Adrenal gland (tissue), 12 donors: ENCODE measurements around the gene CAPN2. TPM values are rescaled to one million over a fixed set of nuclear protein-coding genes. Genes with fewer than 3 reads are reported as not detected.

ENCODE experiments used
- DNase-seq, 7 donors: peaks; one replicate each; pipeline ENCODE4 v3.0.0-alpha.2; 2019 to 2020
- H3K27ac ChIP-seq, 5 donors: fragments of 200-600 bp; sonication (generic) in 4 of 5; 1 replicate in 3 of 5; 2 replicates in 2 of 5; pipeline versions ENCODE4 v1.5.1 to v1.8.0; 2016 to 2020; ENCODE audit warnings: mild to moderate bottlenecking in 1 of 5
- H3K27me3 ChIP-seq: fragments of 200-600 bp; 2 replicates; pipeline ENCODE4 v1.8.0; 2021
- H3K36me3 ChIP-seq, 2 donors: fragments of 200-600 bp; replicated peaks in 1 of 2; 1 replicate in 1 of 2; 2 replicates in 1 of 2; pipeline versions ENCODE4 v1.5.1 to v1.8.0; 2018 to 2022
- H3K4me1 ChIP-seq, 2 donors: fragments of 200-600 bp; replicated peaks in 1 of 2; 1 replicate in 1 of 2; 2 replicates in 1 of 2; pipeline versions ENCODE4 v1.5.1 to v1.8.0; 2018 to 2021
- H3K4me3 ChIP-seq, 4 donors: fragments of 200-600 bp; sonication (generic) in 3 of 4; one replicate each; pipeline ENCODE4 v1.5.1; 2016 to 2018
- H3K9me3 ChIP-seq, 3 donors: fragments of 200-600 bp; sonication (generic) in 1 of 3; replicated peaks in 1 of 3; 1 replicate in 2 of 3; 2 replicates in 1 of 3; pipeline versions ENCODE4 v1.5.1 to v1.8.0; 2016 to 2021
- CTCF ChIP-seq, 6 experiments: fragments of 450-650 bp in 4 of 6; fragments of 200-600 bp in 2 of 6; sonication (generic) in 1 of 6; IDR thresholded peaks; 1 replicate in 5 of 6; 2 replicates in 1 of 6; pipeline versions ENCODE4 v1.5.1 to v1.8.0; 2016 to 2021; ENCODE audit warnings: antibody characterized with exemption in 6 of 6, mild to moderate bottlenecking in 2 of 6, moderate library complexity in 1 of 6
- POLR2A ChIP-seq, 2 donors: fragments of 450-650 bp; IDR thresholded peaks; one replicate each; pipeline ENCODE4 v1.6.1; 2017; ENCODE audit warnings: antibody characterized with exemption in 2 of 2, mild to moderate bottlenecking in 2 of 2, moderate library complexity in 1 of 2
- WGBS, 4 donors: extraction: QIAGEN DNeasy Blood & Tissue Kit in 2 of 4; methylation state at CpG; one replicate each; pipeline versions ENCODE4 v1.1.5 to v1.1.7; 2013 to 2017; 5-methylcytosine and 5-hydroxymethylcytosine counted together
- intact Hi-C, 2 donors: fragments of 100-400 bp; cut with DNase I; formaldehyde crosslinking; loops; one replicate each; pipeline versions ENCODE4 v1.14.1 to v1.15.0; 2022 to 2023
- polyA plus RNA-seq, 3 donors: library from polyadenylated mRNA; stranded (reverse); fragments of 200-250 nt in 2 of 3; fragments of 350-450 nt in 1 of 3; fragmentation: Illumina TruSeq in 1 of 3; extraction: RNeasy Lipid Tissue Mini Kit (QIAGEN cat#74804) in 1 of 3; gene quantifications; one replicate each; pipeline ENCODE4 v1.2.3, GENCODE V29; 2013 to 2014
- total RNA-seq, 9 donors: library from RNA; depleted of rRNA in 4 of 9; stranded (reverse); fragments of >200 nt in 4 of 9; fragments of 120-200 nt in 1 of 9; fragmentation: NEBNext Ultra II Directional in 1 of 9; extraction: Animal tissue kit (Norgen Biotek cat#: 25700) in 1 of 9; gene quantifications; one replicate each; pipeline versions ENCODE4 v1.1.0 to v1.2.4, GENCODE V29; 2013 to 2023
- donor health status: healthy with polysubstance abuse.
- donor health status: Bipolar disorder and iron deficiency.
- donor health status: DM: yes; HTN: yes; CAD: no.
- donor health status: DM: no; HTN: no; CAD: no.
- donor health status: DM: no; HTN: no; CAD: no.
- donor health status: DM: yes; HTN: yes; CAD: no.

The CAPN2 gene
- total and polyA plus RNA-seq, 12 donors = 110 to 366 (median 199) TPM

GRCh38 chr1:223771814-223772770 lies 59.8 kb downstream of the CAPN2 start:
- Histone ChIP-seq H3K36me3 (peaks cover 0 to 39% of the 10 kb centered on the region in 2 donors), H3K4me3 (peak overlapping the region in 1 of 4 donors; percentile 0), H3K27ac (peak overlapping the region; percentile 72 to 93 (median 87)), H3K9me3 (no peaks in the 10 kb centered on the region), H3K27me3 (no peaks in the 10 kb centered on the region), H3K4me1 (peaks cover 27 to 30% of the 10 kb centered on the region in 2 donors)
- DNase-seq = peak; percentile 63 to 90 (median 87)
- no peak for TF ChIP-seq CTCF (IDR thresholded peaks at IDR 0.05)
- TF ChIP-seq POLR2A (IDR thresholded peaks at IDR 0.05) = peak in 1 of 2 donors; percentile 53
- WGBS, 4 donors = 11 to 35% (median 26%) methylated on average over 16 of the region's 16 CpGs
- intact Hi-C loops = no loop called here

- 78 to 94% (median 87%) methylated on average over 5 of the region's 5 CpGs for WGBS, 4 donors
- TF ChIP-seq POLR2A (IDR thresholded peaks at IDR 0.05) (no peak), CTCF (IDR thresholded peaks at IDR 0.05) (no peak)
- Histone ChIP-seq H3K36me3 (peaks cover 0 to 39% of the 10 kb centered on the region in 2 donors), H3K9me3 (no peaks in the 10 kb centered on the region), H3K27me3 (no peaks in the 10 kb centered on the region), H3K4me3 (no peak overlapping the region), H3K27ac (peak overlapping the region; percentile 36 to 93 (median 87)), H3K4me1 (peaks cover 27 to 30% of the 10 kb centered on the region in 2 donors)
- DNase-seq = no peak
- intact Hi-C loops = no loop called here
Observed at GRCh38 chr1:223772771-223773160, 60.4 kb downstream of the CAPN2 start.

DNA sequence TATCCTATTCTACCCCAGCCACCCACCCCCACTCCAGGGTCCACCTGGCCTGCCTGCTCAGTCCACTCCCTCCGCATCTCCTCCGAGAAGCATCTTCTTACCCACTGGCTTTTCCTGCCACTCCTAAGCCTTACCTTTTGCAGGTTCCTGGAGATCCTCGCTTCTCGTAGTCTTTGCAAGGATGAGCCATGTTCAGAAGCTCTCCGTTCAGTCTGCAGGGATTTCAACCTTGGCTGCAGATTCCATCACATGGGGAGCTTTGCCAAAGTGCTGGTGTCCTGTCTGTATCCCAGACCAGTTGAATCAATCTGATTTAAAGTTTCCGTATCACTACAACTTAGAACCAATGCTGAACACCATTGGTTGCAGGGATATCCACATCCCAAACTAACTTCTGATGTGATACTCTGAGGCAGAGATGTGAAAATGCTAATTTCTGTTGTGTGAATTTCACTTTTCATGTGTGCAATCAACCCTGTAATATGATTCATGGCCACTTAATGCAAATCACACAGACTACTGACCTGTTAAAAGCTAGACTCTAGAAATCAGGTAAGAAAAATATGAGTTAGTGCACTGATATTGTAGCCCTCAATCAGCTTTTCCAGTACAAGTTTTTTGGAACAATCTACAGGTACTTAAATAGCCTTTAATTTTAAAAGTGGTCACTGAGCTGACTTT lies 61.9 kb downstream of the CAPN2 start:
- H3K4me1 ChIP-seq = peaks cover 27 to 30% of the 10 kb centered on the region in 2 donors
- H3K36me3 ChIP-seq = peaks cover 0 to 39% of the 10 kb centered on the region in 2 donors
- H3K9me3 ChIP-seq = no peaks in the 10 kb centered on the region
- H3K27me3 ChIP-seq = no peaks in the 10 kb centered on the region
- peak overlapping the region in 3 of 5 donors; percentile 6 to 56 (median 25) for H3K27ac ChIP-seq
- intact Hi-C loops = no loop called here
- peak in 1 of 7 donors; percentile 54 for DNase-seq
- TF ChIP-seq CTCF (IDR thresholded peaks at IDR 0.05) (no peak), POLR2A (IDR thresholded peaks at IDR 0.05) (no peak)
- no peak overlapping the region for H3K4me3 ChIP-seq
- 72 to 81% (median 78%) methylated on average over 6 of the region's 6 CpGs for WGBS, 4 donors

DNA sequence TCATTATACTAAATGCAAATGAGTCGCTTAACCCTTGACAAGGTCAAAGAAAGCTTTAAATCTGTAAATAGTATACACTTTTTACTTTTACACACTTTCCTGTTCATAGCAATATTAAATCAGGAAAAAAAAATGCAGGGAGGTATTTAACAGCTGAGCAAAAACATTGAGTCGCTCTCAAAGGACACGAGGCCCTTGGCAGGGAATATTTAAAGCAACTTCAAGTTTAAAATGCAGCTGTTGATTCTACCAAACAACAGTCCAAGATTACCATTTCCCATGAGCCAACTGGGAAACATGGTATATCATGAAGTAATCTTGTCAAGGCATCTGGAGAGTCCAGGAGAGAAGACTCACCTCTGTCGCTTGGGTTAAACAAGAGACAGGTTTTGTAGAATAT lies 62.7 kb downstream of the CAPN2 start:
- no peak for TF ChIP-seq CTCF (IDR thresholded peaks at IDR 0.05)
- TF ChIP-seq POLR2A (IDR thresholded peaks at IDR 0.05) = no peak
- H3K4me3 ChIP-seq = no peak overlapping the region
- H3K4me1 ChIP-seq = peaks cover 27 to 30% of the 10 kb centered on the region in 2 donors
- DNase-seq = no peak
- no peaks in the 10 kb centered on the region for H3K27me3 ChIP-seq
- H3K9me3 ChIP-seq = no peaks in the 10 kb centered on the region
- intact Hi-C loops = no loop called here
- peaks cover 0 to 38% of the 10 kb centered on the region in 2 donors for H3K36me3 ChIP-seq
- WGBS, 4 donors = 47 to 65% (median 56%) methylated on average over 4 of the region's 4 CpGs
- peak overlapping the region in 1 of 5 donors; percentile 72 for H3K27ac ChIP-seq
